ENCODE data around the gene ZNF682. TPM values are rescaled to one million over a fixed set of nuclear protein-coding genes. Genes with fewer than 3 reads are reported as not detected.
"Not testable (repeated sequence)": the region's sequence is repeated elsewhere in the genome, so short reads cannot be mapped to it uniquely, and the experiment has no call there.

Gene ZNF682
- total RNA-seq, result 1 to 10 TPM; 1.7 to 5.5 TPM

DNA sequence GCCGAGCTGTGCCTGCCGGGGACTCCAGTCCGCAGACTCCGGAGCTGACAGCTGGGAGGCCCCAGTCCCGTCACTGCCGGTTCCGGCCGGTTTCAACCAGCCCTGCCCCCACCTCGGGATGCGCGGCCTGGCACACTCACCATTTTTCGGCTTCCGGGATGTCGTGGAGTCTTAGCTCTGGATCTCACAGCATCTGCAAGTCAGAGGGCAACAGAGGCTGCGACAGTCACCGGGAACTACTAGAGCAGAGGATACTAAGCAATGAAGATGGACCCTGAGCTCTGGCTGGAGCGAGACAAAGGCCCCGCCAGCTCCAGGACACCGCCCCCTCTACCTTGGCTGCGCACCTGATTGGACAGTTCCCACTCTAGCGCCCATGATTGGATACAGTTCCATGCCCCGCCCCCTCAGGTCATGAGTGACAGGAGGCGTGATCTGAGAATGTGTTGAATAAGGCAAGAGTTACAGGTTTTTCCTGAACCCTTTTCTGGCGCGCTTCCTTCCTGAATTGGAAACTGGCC, at the start of gene ZNF682:
Gene ZNF682, minus strand, starts transcription at position 303 of the 521 bp plus-strand sequence. Its CDS starts 160 bp downstream, at position 143.
- intact Hi-C loops (cut with DNase I), result no loop called here
- H3K4me1 ChIP-seq, result no peaks in the 10 kb centered on the region
- no peak within 1 kb of the TSS for H3K27ac ChIP-seq
- peak; percentile 96 for DNase-seq
- H3K4me3 ChIP-seq, result peak within 1 kb of the TSS; percentile 91
- TF ChIP-seq, protein P1, sequence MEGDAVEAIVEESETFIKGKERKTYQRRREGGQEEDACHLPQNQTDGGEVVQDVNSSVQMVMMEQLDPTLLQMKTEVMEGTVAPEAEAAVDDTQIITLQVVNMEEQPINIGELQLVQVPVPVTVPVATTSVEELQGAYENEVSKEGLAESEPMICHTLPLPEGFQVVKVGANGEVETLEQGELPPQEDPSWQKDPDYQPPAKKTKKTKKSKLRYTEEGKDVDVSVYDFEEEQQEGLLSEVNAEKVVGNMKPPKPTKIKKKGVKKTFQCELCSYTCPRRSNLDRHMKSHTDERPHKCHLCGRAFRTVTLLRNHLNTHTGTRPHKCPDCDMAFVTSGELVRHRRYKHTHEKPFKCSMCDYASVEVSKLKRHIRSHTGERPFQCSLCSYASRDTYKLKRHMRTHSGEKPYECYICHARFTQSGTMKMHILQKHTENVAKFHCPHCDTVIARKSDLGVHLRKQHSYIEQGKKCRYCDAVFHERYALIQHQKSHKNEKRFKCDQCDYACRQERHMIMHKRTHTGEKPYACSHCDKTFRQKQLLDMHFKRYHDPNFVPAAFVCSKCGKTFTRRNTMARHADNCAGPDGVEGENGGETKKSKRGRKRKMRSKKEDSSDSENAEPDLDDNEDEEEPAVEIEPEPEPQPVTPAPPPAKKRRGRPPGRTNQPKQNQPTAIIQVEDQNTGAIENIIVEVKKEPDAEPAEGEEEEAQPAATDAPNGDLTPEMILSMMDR (IDR thresholded peaks at IDR 0.05), result no peak
- H3K9me3 ChIP-seq, result no peaks in the 10 kb centered on the region
- H3K27me3 ChIP-seq, result no peaks in the 10 kb centered on the region
- H3K36me3 ChIP-seq, result no peaks in the 10 kb centered on the region
- peak within 1 kb of the TSS; percentile 60 to 61 for H3K9ac ChIP-seq (ENCODE audit: low read depth in 2 of 2, low read length in 2 of 2)

DNA sequence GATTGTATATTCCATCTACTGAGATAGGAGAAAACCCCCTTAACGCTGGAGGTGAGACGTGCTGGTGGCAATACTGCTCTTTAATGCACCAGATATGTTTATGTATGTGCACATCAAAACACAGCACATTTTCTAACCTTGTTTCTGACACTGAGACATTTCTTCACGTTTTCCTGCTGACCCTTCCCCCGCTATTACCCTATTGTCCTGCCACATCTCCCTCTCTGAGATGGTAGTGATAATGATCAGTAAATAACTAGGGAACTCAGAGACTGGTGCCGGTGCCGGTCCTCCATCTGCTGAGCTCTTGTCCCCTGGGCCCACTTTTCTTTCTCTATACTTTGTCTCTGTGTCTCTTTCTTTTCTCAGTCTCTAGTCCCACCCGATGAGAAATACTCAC, 43.6 kb upstream of the ZNF682 start:
- H3K4me1 ChIP-seq; H3K9me3 ChIP-seq; H3K9ac ChIP-seq (ENCODE audit: low read depth in 2 of 2, low read length in 2 of 2); H3K27me3 ChIP-seq; DNase-seq; H3K4me3 ChIP-seq; H3K27ac ChIP-seq; H3K36me3 ChIP-seq; intact Hi-C loops (cut with DNase I): not testable (repeated sequence)

DNA sequence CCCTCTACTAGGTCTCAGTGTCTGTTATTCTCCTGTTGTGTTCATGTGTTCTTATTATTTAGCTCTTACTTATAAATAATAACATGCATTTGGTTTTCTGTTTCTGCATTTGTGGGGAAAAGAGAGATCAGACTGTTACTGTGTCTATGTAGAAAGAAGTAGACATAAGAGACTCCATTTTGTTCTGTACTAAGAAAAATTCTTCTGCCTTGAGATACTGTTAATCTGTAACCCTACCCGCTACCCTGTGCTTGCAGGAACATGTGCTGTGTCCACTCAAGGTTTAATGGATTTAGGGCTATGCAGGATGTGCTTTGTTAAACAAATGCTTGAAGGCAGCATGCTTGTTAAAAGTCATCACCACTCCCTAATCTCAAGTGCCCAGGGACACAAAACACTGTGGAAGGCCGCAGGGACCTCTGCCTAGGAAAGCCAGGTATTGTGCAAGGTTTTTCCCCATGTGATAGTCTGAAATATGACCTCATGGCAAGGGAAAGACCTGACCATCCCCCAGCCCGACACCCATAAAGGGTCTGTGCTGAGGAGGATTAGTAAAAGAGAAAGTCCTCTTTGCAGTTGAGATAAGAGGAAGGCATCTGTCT, 43.0 kb upstream of the ZNF682 start:
- intact Hi-C loops (cut with DNase I); H3K27me3 ChIP-seq; H3K36me3 ChIP-seq; H3K9me3 ChIP-seq; DNase-seq; H3K27ac ChIP-seq; H3K9ac ChIP-seq (ENCODE audit: low read depth in 2 of 2, low read length in 2 of 2); H3K4me3 ChIP-seq; H3K4me1 ChIP-seq: not testable (repeated sequence)

DNA sequence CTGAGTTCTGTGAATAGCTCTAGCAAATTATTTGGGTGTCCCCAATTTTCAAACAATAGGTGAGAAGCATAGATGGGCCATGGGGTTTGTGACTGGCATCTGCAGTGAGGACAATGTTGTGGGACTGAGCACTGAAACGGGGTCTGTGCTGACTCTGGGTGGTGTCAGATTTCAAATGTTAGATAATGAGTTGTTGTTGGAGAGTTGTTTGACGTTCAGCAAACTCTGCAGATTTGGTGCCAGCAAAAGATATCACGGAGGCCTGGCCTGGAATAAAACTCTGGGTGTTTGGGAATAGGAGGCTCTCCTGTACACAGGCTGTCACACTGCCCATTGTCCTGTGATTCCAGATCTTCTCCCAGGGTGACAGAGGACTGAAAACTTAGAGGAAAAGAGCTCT, 41.4 kb upstream of the ZNF682 start:
- DNase-seq, result no peak
- TF ChIP-seq, protein P1 (IDR thresholded peaks at IDR 0.05), result no peak
- Histone ChIP-seq H3K27me3 (no peaks in the 10 kb centered on the region), H3K9ac (ENCODE audit: low read depth in 2 of 2, low read length in 2 of 2) (no peak overlapping the region), H3K4me3 (no peak overlapping the region), H3K4me1 (no peaks in the 10 kb centered on the region), H3K27ac (no peak overlapping the region), H3K36me3 (no peaks in the 10 kb centered on the region), H3K9me3 (no peaks in the 10 kb centered on the region)
- intact Hi-C loops (cut with DNase I), result no loop called here

DNA sequence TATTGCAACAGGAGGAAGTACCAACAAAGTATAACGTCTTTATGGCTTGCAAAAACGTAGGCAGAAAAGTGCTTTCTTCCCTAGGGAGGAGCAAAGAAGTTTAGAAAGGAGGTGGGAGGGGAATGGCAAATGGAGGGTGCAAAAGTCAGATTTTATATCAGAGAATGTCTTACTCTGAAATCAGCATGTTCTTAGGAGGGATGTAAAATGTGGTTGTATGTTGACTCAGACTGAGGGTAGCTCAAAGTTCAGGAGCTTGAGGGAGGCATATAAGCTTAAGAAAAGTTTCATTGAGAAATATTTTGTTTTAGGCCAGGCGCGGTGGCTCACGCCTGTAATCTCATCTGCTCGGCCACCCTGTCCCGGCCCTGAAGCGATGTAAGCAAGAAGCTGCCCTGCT, 40.2 kb upstream of the ZNF682 start:
- TF ChIP-seq, protein P1 (IDR thresholded peaks at IDR 0.05), result no peak
- H3K27ac ChIP-seq, result no peak overlapping the region
- H3K27me3 ChIP-seq, result no peaks in the 10 kb centered on the region
- H3K4me3 ChIP-seq, result no peak overlapping the region
- no peaks in the 10 kb centered on the region for H3K36me3 ChIP-seq
- no peaks in the 10 kb centered on the region for H3K4me1 ChIP-seq
- intact Hi-C loops (cut with DNase I), result no loop called here
- H3K9ac ChIP-seq (ENCODE audit: low read depth in 2 of 2, low read length in 2 of 2), result peak overlapping the region in 1 of 2 donors; percentile 19
- H3K9me3 ChIP-seq, result no peaks in the 10 kb centered on the region
- DNase-seq, result peak; percentile 24

DNA sequence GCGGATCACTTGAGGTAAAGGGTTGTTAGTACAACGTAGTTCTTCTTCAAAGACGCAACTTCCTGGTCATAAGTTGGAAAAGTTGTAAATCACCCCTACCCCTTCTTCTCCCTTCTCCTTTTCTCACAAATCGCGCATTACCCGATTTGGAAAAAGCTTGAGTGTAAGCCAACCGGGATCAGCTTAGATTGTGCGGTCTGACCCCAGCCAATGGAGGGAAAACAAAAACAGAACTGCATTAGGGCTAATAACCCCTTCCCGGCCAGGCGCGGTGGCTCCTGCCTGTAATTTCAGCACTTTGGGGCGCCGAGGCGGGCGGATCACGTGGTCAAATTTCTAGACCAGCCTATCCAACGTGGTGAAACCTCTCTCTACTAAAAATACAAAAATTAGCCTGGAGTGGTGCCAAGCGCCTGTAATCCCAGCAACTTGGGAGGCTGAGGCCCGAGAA, 39.3 kb upstream of the ZNF682 start:
- Histone ChIP-seq H3K36me3 (no peaks in the 10 kb centered on the region), H3K27ac (no peak overlapping the region), H3K4me1 (no peaks in the 10 kb centered on the region), H3K9me3 (no peaks in the 10 kb centered on the region), H3K27me3 (no peaks in the 10 kb centered on the region), H3K9ac (ENCODE audit: low read depth in 2 of 2, low read length in 2 of 2) (peak overlapping the region; percentile 61 to 70), H3K4me3 (peak overlapping the region; percentile 60)
- TF ChIP-seq, protein P1 (IDR thresholded peaks at IDR 0.05), result no peak
- DNase-seq, result peak; percentile 53
- intact Hi-C loops (cut with DNase I), result no loop called here

Data from colonic mucosa (tissue), 4 donors.